Breast epithelium (tissue), 4 donors: ENCODE measurements around the gene RPS6KC1. TPM values are rescaled to one million over a fixed set of nuclear protein-coding genes. Genes with fewer than 3 reads are reported as not detected.

ENCODE experiments used
- DNase-seq, 2 donors: peaks; one replicate each; pipeline ENCODE4 v3.0.0-alpha.2; 2019; ENCODE audit warnings: low spot score in 2 of 2
- H3K27ac ChIP-seq, 2 donors: fragments of 200-600 bp; sonication (generic) in 1 of 2; one replicate each; pipeline ENCODE4 v1.5.1; 2016 to 2019; ENCODE audit warnings: mild to moderate bottlenecking in 1 of 2
- H3K27me3 ChIP-seq, 2 donors: fragments of 200-600 bp; sonication (generic) in 1 of 2; one replicate each; pipeline versions ENCODE4 v1.5.1 to v1.6.0; 2017 to 2019; ENCODE audit warnings: control low read depth in 1 of 2, mild to moderate bottlenecking in 1 of 2
- H3K36me3 ChIP-seq: fragments of 200-600 bp; one replicate; pipeline ENCODE4 v1.5.1; 2019
- H3K4me1 ChIP-seq, 2 donors: fragments of 200-600 bp; sonication (generic); one replicate each; pipeline ENCODE4 v1.5.1; 2016 to 2019; ENCODE audit warnings: control low read depth in 1 of 2
- H3K4me3 ChIP-seq, 3 donors: fragments of 200-600 bp; sonication (generic); 1 replicate in 2 of 3; 2 replicates in 1 of 3; pipeline ENCODE4 v1.5.1; 2016 to 2019; ENCODE audit warnings: mild to moderate bottlenecking in 3 of 3, moderate library complexity in 2 of 3
- H3K9me3 ChIP-seq, 2 donors: fragments of 200-600 bp; sonication (generic) in 1 of 2; one replicate each; pipeline ENCODE4 v1.5.1; 2016 to 2019; ENCODE audit warnings: control low read depth in 1 of 2
- CTCF ChIP-seq, 3 donors: fragments of 450-650 bp; IDR thresholded peaks; one replicate each; pipeline ENCODE4 v1.5.1; 2016 to 2017; ENCODE audit warnings: antibody characterized with exemption in 3 of 3, mild to moderate bottlenecking in 3 of 3, moderate library complexity in 3 of 3
- POLR2A ChIP-seq: fragments of 450-650 bp; IDR thresholded peaks from one replicate; pipeline ENCODE4 v1.6.1; 2016; ENCODE audit warnings: antibody characterized with exemption, mild to moderate bottlenecking, moderate library complexity
- POLR2AphosphoS5 ChIP-seq, 3 donors: sonication (generic); formaldehyde crosslinking; IDR thresholded peaks; one replicate each; pipeline ENCODE4 v1.6.1; 2017; ENCODE audit warnings: antibody characterized with exemption in 3 of 3
- intact Hi-C: fragments of 100-400 bp; cut with DNase I; formaldehyde crosslinking; loops from one replicate; pipeline ENCODE4 v1.15.1; 2023; ENCODE audit warnings: low total_unique reads
- total RNA-seq, 3 donors: library from RNA; depleted of rRNA; stranded (reverse); fragments of >200 nt; gene quantifications; one replicate each; pipeline ENCODE4 v1.1.0, GENCODE V29; 2016

RPS6KC1 gene
- 10 to 100 TPM; 26.2 to 32.1 (median 28.2) TPM for total RNA-seq

- H3K27ac ChIP-seq, result peak within 1 kb of the TSS; percentile 81 to 87
- intact Hi-C loops, result no loop called here
- H3K4me3 ChIP-seq, result peak within 1 kb of the TSS; percentile 86 to 96 (median 94)
- no peaks in the 10 kb centered on the region for H3K4me1 ChIP-seq
- peaks cover 0 to 11% of the 10 kb centered on the region in 2 donors for H3K27me3 ChIP-seq
- no peaks in the 10 kb centered on the region for H3K36me3 ChIP-seq
- peak; percentile 61 to 74 for DNase-seq
- no peaks in the 10 kb centered on the region for H3K9me3 ChIP-seq
- TF ChIP-seq POLR2AphosphoS5 (IDR thresholded peaks at IDR 0.05), result peak in 1 of 3 donors; percentile 61
- peak in 1 of 3 donors; percentile 21 for TF ChIP-seq CTCF (IDR thresholded peaks at IDR 0.05)
- no peak for TF ChIP-seq POLR2A
Measured at GRCh38 chr1:213051127-213051880, at the start of gene RPS6KC1. RPS6KC1 (plus strand) TSS chr1:213051241; CDS start chr1:213051405, 164 bp downstream.

- no peaks in the 10 kb centered on the region for H3K9me3 ChIP-seq
- H3K4me1 ChIP-seq, result no peaks in the 10 kb centered on the region
- no peaks in the 10 kb centered on the region for H3K27me3 ChIP-seq
- H3K4me3 ChIP-seq, result no peak overlapping the region
- H3K36me3 ChIP-seq, result no peaks in the 10 kb centered on the region
- no peak for DNase-seq
- no peak for TF ChIP-seq POLR2AphosphoS5 (IDR thresholded peaks at IDR 0.05)
- no peak for TF ChIP-seq POLR2A
- no peak for TF ChIP-seq CTCF (IDR thresholded peaks at IDR 0.05)
- intact Hi-C loops, result no loop called here
- no peak overlapping the region for H3K27ac ChIP-seq
Measured at GRCh38 chr1:213003256-213003655, 47.8 kb upstream of the RPS6KC1 start.

GRCh38 chr1:213008564-213008963 lies 42.5 kb upstream of the RPS6KC1 start:
- no peak for DNase-seq
- H3K27ac ChIP-seq, result no peak overlapping the region
- intact Hi-C loops, result no loop called here
- no peaks in the 10 kb centered on the region for H3K9me3 ChIP-seq
- no peaks in the 10 kb centered on the region for H3K36me3 ChIP-seq
- H3K4me3 ChIP-seq, result no peak overlapping the region
- TF ChIP-seq CTCF (IDR thresholded peaks at IDR 0.05), result no peak
- TF ChIP-seq POLR2A, result no peak
- TF ChIP-seq POLR2AphosphoS5 (IDR thresholded peaks at IDR 0.05), result no peak
- H3K27me3 ChIP-seq, result no peaks in the 10 kb centered on the region
- no peaks in the 10 kb centered on the region for H3K4me1 ChIP-seq

GRCh38 chr1:213014642-213015041 lies 36.4 kb upstream of the RPS6KC1 start:
- H3K27me3 ChIP-seq, result no peaks in the 10 kb centered on the region
- TF ChIP-seq POLR2AphosphoS5 (IDR thresholded peaks at IDR 0.05), result no peak
- TF ChIP-seq CTCF (IDR thresholded peaks at IDR 0.05), result no peak
- TF ChIP-seq POLR2A, result no peak
- peak overlapping the region; percentile 87 to 90 for H3K27ac ChIP-seq
- H3K9me3 ChIP-seq, result no peaks in the 10 kb centered on the region
- peak overlapping the region; percentile 70 to 86 (median 79) for H3K4me3 ChIP-seq
- H3K4me1 ChIP-seq, result peaks cover 0 to 7% of the 10 kb centered on the region in 2 donors
- DNase-seq, result no peak
- intact Hi-C loops, result no loop called here
- H3K36me3 ChIP-seq, result no peaks in the 10 kb centered on the region
